Subcutaneous abdominal adipose tissue (tissue), 5 donors: ENCODE results near the gene NAA16.

Experiments used
- H3K27ac ChIP-seq: one replicate; pipeline ENCODE4 v1.7.0; 2013; ENCODE audit warnings: low read depth, mild to moderate bottlenecking, inconsistent platforms, low read length, moderate library complexity
- H3K27me3 ChIP-seq, 5 donors: one replicate each; pipeline ENCODE4 v1.7.0; 2013; ENCODE audit warnings: low read length in 5 of 5, inconsistent platforms in 1 of 5; ENCODE audit not compliant: control insufficient read depth in 5 of 5, insufficient read depth in 4 of 5
- H3K36me3 ChIP-seq, 5 donors: one replicate each; pipeline ENCODE4 v1.7.0; 2013; ENCODE audit warnings: low read length in 5 of 5; ENCODE audit not compliant: control insufficient read depth in 5 of 5, insufficient read depth in 5 of 5
- H3K4me1 ChIP-seq, 5 donors: one replicate each; pipeline ENCODE4 v1.7.0; 2013; ENCODE audit warnings: low read length in 5 of 5, mild to moderate bottlenecking in 3 of 5, moderate library complexity in 1 of 5; ENCODE audit not compliant: control insufficient read depth in 5 of 5, insufficient read depth in 5 of 5
- H3K4me3 ChIP-seq, 5 donors: one replicate each; pipeline ENCODE4 v1.7.0; 2013; ENCODE audit warnings: low read length in 5 of 5, low read depth in 1 of 5
- H3K9ac ChIP-seq, 5 donors: one replicate each; pipeline ENCODE4 v1.7.0; 2013; ENCODE audit warnings: low read length in 5 of 5, mild to moderate bottlenecking in 4 of 5, moderate library complexity in 3 of 5
- H3K9me3 ChIP-seq, 5 donors: one replicate each; pipeline ENCODE4 v1.7.0; 2013; ENCODE audit warnings: low read length in 5 of 5; ENCODE audit not compliant: control insufficient read depth in 5 of 5
- donor health status: healthy.
- donor health status: healthy.
- donor health status: healthy.
- donor health status: healthy.
- donor health status: healthy.

The NAA16 gene

GRCh38 chr13:41282129-41282571, 28.9 kb upstream of the NAA16 start:
- Histone ChIP-seq H3K9ac (no peak overlapping the region), H3K9me3 (no peaks in the 10 kb centered on the region), H3K4me3 (no peak overlapping the region), H3K36me3 (no peaks in the 10 kb centered on the region), H3K27me3 (no peaks in the 10 kb centered on the region), H3K4me1 (no peaks in the 10 kb centered on the region), H3K27ac (no peak overlapping the region)

GRCh38 chr13:41284512-41285288, 26.4 kb upstream of the NAA16 start:
- Histone ChIP-seq H3K9ac (no peak overlapping the region), H3K27ac (no peak overlapping the region), H3K9me3 (no peaks in the 10 kb centered on the region), H3K36me3 (no peaks in the 10 kb centered on the region), H3K4me1 (no peaks in the 10 kb centered on the region), H3K27me3 (no peaks in the 10 kb centered on the region), H3K4me3 (no peak overlapping the region)

- Histone ChIP-seq H3K9me3 (no peaks in the 10 kb centered on the region), H3K27ac (no peak overlapping the region), H3K27me3 (no peaks in the 10 kb centered on the region), H3K9ac (no peak overlapping the region), H3K4me1 (no peaks in the 10 kb centered on the region), H3K4me3 (no peak overlapping the region), H3K36me3 (no peaks in the 10 kb centered on the region)
These were observed 24.7 kb upstream of the NAA16 start for GRCh38 chr13:41286370-41286769.

GRCh38 chr13:41289463-41289881, 21.6 kb upstream of the NAA16 start:
- H3K4me1 ChIP-seq: no peaks in the 10 kb centered on the region
- no peak overlapping the region for H3K4me3 ChIP-seq
- H3K27ac ChIP-seq: no peak overlapping the region
- peaks cover 0 to 4% (median 0%) of the 10 kb centered on the region in 5 donors for H3K9me3 ChIP-seq
- H3K36me3 ChIP-seq: no peaks in the 10 kb centered on the region
- no peaks in the 10 kb centered on the region for H3K27me3 ChIP-seq
- no peak overlapping the region for H3K9ac ChIP-seq

GRCh38 chr13:41291246-41291645, 19.8 kb upstream of the NAA16 start:
- Histone ChIP-seq H3K27me3 (no peaks in the 10 kb centered on the region), H3K9ac (no peak overlapping the region)

GRCh38 chr13:41293272-41293671, 17.8 kb upstream of the NAA16 start:
- Histone ChIP-seq H3K4me3 (no peak overlapping the region), H3K27me3 (no peaks in the 10 kb centered on the region), H3K27ac (no peak overlapping the region), H3K4me1 (no peaks in the 10 kb centered on the region), H3K9ac (no peak overlapping the region), H3K36me3 (no peaks in the 10 kb centered on the region), H3K9me3 (peaks cover 0 to 4% (median 0%) of the 10 kb centered on the region in 5 donors)

More at GRCh38 chr13:41291246-41291645, 19.8 kb upstream of the NAA16 start:
- H3K36me3 ChIP-seq: no peaks in the 10 kb centered on the region
- peaks cover 0 to 4% (median 0%) of the 10 kb centered on the region in 5 donors for H3K9me3 ChIP-seq
- H3K4me3 ChIP-seq: no peak overlapping the region
- no peaks in the 10 kb centered on the region for H3K4me1 ChIP-seq
- H3K27ac ChIP-seq: no peak overlapping the region

- no peaks in the 10 kb centered on the region for H3K27me3 ChIP-seq
- H3K4me1 ChIP-seq: no peaks in the 10 kb centered on the region
- H3K27ac ChIP-seq: no peak overlapping the region
- H3K9ac ChIP-seq: no peak overlapping the region
- H3K9me3 ChIP-seq: peaks cover 0 to 4% (median 0%) of the 10 kb centered on the region in 5 donors
- H3K4me3 ChIP-seq: no peak overlapping the region
- no peaks in the 10 kb centered on the region for H3K36me3 ChIP-seq
These were observed 16.2 kb upstream of the NAA16 start for GRCh38 chr13:41294914-41295313.

GRCh38 chr13:41295973-41296372, 15.1 kb upstream of the NAA16 start:
- H3K27ac ChIP-seq: no peak overlapping the region
- no peak overlapping the region for H3K9ac ChIP-seq
- H3K4me3 ChIP-seq: no peak overlapping the region
- H3K36me3 ChIP-seq: no peaks in the 10 kb centered on the region
- H3K9me3 ChIP-seq: peaks cover 0 to 4% (median 0%) of the 10 kb centered on the region in 5 donors
- H3K4me1 ChIP-seq: no peaks in the 10 kb centered on the region
- no peaks in the 10 kb centered on the region for H3K27me3 ChIP-seq

- no peak overlapping the region for H3K4me3 ChIP-seq
- H3K9me3 ChIP-seq: peaks cover 0 to 4% (median 0%) of the 10 kb centered on the region in 5 donors
- no peaks in the 10 kb centered on the region for H3K27me3 ChIP-seq
- no peak overlapping the region for H3K9ac ChIP-seq
- no peaks in the 10 kb centered on the region for H3K36me3 ChIP-seq
- no peaks in the 10 kb centered on the region for H3K4me1 ChIP-seq
- H3K27ac ChIP-seq: no peak overlapping the region
These were observed 14.0 kb upstream of the NAA16 start for GRCh38 chr13:41296879-41297646.
